HUDEP-2 (cell line): ENCODE data around the gene TMEM140.
A peak's percentile ranks its signal among the peaks of the same experiment; 100 is the strongest.
"Not testable (repeated sequence)": the region's sequence is repeated elsewhere in the genome, so short reads cannot be mapped to it uniquely, and the experiment has no call there.

Experiments
- DNase-seq, 76 experiments: peaks; one replicate each; lab custom pipeline; 2025; ENCODE audit not compliant: unreplicated experiment in 76 of 76; lab: John Stamatoyannopoulos, UW

The TMEM140 gene

DNA sequence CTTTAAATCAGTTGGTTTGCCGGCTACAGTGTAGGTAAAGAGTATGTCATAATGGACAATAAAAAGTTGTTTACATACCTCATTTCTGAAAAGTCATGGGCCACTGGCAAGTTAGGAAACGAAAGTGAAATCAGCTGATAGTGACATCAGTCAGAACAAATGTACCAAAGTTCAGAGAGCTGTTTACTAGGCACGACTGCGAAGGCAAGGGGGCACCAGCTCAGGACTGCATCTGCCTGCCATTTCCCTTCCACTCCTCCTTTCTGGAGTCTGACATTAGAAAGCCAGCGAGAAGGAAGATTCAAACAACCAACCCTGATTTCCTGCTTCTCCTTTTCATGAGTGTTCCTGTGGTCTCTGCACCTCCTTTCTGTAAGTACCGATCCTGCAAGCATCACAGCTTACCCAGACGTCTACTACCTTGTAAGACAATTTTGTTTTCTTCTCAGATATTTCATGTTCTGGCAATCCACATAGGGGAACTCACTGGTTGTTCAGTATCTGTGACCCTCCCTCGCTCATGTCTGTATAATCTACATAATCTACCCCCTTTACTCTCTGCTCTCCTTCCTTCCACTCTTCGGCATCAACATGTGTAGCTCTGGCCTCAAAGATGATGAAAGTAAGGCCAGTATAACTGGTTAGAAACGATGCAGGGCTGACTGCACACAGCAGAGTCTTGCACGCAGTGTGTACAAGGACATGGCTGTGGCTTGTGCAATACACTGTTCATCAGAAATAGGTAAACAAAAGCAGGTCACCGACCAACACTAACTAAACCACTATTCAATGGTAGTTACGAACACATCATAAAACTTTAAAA lies at the start of gene TMEM140:
Gene TMEM140 (plus strand): TSS at position 174 of the 823 bp plus-strand sequence. CDS start 16,370 bp downstream, outside the sequence.
- DNase-seq = peak in 5 of 76 experiments; percentile 2 to 26 (median 15)

- no peak for DNase-seq
Observed at GRCh38 chr7:135098391-135098790, 49.5 kb upstream of the TMEM140 start.

DNA sequence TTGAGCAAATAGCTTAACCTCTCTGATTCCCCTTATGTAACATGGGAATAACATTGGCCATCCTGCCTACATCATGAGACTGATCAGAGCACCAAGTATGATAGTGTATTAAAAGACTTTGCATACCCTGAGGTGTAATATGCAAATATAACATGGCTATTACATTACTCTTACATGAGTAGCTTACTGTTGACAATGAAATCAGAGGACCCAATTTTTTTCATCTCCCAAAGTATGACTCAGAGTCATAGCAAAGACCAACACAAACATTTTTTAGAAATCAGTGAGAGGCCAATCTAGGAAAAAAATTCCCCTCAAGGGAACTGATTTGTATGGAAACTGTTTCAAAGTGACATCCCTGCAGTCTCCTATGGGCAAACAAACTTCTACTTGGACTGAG lies 47.0 kb upstream of the TMEM140 start:
- no peak for DNase-seq

DNA sequence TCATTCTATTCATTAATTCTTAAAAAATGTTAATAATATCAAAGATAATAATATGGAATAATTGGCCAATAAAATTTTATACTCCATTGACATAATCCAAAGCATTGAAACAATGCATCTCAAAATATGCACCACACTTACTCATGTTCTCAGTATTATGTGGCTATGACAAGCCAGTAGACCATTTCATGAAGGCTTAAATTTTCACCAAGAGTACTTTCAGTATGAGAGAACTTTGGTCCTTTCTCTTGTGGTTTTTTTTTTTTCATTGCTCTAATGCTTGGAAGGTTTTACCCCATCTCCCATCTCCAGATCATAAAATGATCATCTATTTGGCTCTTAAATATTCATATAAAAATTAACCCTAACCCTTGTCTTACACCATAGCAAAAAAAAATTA lies 45.5 kb upstream of the TMEM140 start:
- no peak for DNase-seq

- no peak for DNase-seq
Observed at GRCh38 chr7:135109562-135109961, 38.3 kb upstream of the TMEM140 start.

- DNase-seq = no peak
Observed at GRCh38 chr7:135109976-135110375, 37.9 kb upstream of the TMEM140 start.

DNA sequence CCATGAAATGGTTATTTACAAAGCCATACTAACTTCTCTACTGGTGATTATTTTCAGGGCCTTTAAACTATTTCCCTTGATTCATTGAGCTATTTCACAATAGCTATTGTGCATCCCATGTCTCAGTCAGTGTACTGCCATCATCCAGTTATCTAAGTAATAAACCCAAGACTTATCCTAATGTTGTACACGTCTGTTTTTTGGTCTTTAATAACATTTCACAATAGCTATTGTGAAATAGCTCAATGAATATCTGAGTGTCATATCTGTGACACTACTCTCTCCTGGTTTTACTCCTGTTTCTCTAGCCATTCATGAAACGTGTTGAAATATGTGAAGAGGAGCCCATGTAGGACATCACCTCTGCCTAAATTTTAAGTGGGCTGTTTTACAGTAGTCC lies 36.5 kb upstream of the TMEM140 start:
- DNase-seq = no peak

- DNase-seq = no peak
Observed at GRCh38 chr7:135114622-135115021, 33.2 kb upstream of the TMEM140 start.

- no peak for DNase-seq
Observed at GRCh38 chr7:135117096-135117495, 30.8 kb upstream of the TMEM140 start.

DNA sequence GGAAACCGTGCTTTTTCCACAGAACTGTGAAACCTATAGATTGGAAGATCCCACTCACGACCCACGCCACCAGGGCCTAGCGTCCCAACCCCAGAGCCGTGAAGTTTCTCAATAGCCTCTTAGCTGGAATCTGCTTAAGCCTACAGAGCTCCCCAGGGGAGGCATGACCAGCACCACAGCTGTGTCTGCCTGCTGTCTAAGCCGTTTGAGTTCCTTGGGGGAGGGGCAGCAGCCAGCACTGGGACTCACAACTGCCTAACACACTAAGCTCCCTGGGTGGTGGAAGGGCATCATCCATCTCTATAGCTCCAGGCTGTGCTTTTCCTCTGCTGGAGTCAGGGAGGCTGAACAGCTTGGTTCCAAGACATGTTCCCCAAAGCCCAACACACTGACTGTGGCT lies 26.0 kb upstream of the TMEM140 start:
- DNase-seq = no peak

GRCh38 chr7:135124631-135125030 lies 23.2 kb upstream of the TMEM140 start:
- DNase-seq = not testable (repeated sequence)

DNA sequence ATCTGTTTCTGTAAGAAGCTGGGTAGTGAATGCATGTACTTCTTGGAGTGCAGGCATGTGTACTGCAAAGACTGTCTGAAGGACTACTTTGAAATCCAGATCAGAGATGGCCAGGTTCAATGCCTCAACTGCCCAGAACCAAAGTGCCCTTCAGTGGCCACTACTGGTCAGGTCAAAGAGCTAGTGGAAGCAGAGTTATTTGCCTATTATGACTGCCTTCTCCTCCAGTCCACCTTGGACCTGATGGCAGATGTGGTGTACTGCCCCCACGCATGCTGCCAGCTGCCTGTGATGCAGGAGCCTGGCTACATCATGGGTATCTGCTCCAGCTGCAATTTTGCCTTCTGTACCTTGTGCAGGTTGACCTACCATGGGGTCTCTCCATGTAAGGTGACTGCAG lies 18.9 kb upstream of the TMEM140 start:
- DNase-seq = no peak

- no peak for DNase-seq
Observed at GRCh38 chr7:135129579-135129978, 18.3 kb upstream of the TMEM140 start.

DNA sequence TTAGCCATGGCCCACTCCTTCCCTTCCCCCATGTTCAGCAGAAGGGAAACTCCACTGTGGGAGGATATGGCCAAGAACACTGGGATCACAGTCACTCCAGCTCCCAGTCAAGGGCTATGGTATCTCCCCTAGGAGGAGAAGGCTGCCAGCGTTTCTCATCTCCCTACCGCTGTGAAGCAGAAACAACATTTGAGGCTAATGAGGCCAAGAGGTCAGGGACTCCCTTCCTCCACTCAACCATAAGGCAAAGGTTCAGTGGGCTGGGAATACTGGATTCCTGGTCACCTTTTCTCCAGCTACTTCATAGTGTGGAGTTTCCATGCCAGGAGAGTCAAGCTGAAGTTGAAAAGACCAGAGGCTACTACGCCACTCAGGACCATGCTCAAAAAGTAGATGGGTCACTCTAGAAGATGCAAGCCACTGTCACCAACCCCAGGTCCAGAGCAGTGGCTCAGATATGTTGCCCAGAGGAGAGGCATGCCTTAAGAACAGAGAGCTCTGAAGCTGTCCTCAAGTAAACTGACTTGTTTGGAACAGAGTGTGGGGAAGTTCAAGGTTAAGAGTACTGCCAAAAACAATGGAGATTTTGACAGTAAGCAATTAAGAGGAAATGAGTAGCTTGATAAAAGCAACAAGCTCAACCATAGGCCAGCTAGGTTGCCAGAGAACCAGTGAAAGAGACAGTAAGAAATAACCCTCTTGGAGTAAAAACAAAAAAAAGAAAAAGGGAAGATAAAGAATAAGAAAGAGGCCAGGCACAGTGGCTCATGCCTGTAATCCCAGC lies 3.8 kb upstream of the TMEM140 start:
- no peak for DNase-seq

- peak in 3 of 76 experiments; percentile 6 to 17 (median 11) for DNase-seq
Observed at GRCh38 chr7:135147341-135147898, 452 bp upstream of the TMEM140 start.

DNA sequence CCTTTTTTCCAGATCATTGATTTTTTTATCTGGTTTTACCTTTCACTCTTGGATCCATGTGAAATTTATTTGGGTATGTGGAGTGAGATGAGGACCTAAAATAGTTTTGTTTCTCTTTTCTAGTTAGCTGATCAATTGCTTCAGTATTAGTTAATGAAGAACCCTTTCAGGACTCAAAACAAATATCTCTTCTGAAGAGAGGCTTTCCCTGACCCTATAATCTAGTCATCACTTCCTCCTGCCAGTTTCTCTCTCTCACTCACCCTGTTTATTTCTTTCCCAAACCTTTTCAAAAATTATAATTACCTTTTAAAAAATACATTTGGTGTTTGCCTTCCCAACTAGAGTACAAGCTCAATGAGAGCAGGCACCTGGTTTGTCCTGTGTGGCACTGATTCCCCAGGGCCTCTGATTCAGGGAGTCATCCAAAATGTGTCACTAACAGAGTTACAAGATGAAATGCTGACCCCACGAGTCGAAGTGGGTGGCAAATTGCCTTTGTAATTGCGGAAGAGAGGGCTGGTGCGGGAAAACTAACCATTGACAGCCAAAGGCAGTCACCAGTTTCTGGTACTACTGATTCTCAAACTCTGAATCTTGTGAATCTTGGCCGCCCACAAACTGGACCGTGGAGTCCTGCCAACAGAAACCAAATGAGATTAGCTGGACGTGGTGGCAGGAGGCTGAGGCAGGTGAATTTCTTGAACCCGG lies 2.4 kb downstream of the TMEM140 start:
- DNase-seq = no peak

DNA sequence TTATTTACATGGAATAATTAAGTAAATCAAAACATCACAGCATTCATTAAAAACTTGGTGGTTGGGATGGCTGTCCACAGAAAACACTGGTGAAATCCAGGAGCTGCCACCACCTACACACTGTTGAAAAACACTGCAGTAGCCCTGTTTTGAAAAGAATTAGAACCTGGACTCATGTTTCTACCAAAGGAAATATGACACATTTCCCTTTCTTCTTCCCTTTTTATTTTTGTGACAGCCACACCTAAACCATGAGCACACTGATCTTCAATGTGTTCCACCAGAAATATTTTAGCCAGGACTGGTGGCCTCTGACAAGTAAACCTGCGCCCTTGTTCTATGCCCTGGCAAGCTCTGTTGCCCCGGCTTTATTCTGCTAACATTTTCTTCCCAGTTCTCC lies 3.3 kb downstream of the TMEM140 start:
- DNase-seq = no peak

DNA sequence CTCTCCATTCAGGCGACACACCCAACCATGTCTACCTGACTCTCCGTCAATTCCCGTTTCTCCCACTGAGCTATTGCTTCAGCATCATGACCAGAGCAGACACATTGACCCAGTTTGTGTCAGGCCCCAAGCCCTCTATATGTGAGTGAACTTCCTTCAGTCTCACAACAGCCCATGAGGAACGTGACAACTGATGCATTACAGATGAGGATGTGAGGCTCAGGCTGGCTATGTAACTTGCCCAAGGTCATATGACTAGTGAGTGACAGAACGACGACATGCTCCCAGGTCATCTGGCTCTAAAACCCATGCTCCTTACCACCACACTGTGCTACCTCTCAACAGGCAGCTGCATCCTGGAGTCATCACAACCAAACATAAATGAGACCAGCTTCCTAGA lies 3.7 kb downstream of the TMEM140 start:
- DNase-seq = no peak

DNA sequence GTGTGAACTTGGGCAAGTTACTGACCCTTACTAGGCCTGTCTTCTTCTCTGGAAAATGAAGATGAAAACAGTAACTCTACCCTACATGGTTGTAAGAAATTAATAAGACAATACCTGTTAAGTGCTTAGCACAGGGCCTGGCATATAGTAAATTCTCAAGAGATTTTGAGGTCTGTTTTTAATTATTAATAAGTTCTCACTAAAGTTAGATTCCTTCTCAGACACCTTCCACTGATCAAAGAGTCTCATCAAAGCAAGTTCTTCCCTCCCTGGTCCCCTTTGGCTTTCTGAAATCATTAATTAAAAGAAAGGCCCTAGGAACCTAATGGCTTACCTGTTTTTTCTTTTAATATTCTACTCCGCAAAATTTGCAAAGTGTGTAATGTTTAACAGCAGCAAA lies 4.6 kb downstream of the TMEM140 start:
- no peak for DNase-seq

GRCh38 chr7:135154734-135155133 lies 6.9 kb downstream of the TMEM140 start:
- DNase-seq = no peak

DNA sequence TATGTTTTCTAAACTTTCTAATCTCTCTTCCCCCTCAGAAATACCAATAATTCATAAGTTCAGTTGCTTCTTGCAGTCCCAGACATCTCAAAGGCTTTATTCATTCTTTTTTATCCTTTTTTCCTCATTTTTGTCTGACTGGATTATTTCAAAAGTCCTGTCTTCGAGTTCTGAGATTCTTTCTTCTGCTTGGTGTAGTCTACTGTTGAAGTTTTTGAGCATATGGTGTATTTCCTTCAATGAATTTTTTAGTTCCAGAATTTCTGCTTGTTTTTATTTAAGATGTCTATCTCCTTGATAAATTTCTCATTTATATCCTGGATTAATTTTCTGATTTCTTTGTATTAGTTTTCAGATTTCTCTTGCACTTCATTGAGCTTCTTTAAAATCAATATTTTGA lies 8.4 kb downstream of the TMEM140 start:
- no peak for DNase-seq
